ENCODE data around the gene MT1G. TPM values are rescaled to one million over a fixed set of nuclear protein-coding genes. Genes with fewer than 3 reads are reported as not detected.

MT1G gene
- total and polyA plus RNA-seq, 9 of the 15 experiments (the other 6 are each of a cell fraction or from before 2014, with no cell fraction given): 0.28 to 1.7 (median 0.69) TPM; not detected in 4

DNA sequence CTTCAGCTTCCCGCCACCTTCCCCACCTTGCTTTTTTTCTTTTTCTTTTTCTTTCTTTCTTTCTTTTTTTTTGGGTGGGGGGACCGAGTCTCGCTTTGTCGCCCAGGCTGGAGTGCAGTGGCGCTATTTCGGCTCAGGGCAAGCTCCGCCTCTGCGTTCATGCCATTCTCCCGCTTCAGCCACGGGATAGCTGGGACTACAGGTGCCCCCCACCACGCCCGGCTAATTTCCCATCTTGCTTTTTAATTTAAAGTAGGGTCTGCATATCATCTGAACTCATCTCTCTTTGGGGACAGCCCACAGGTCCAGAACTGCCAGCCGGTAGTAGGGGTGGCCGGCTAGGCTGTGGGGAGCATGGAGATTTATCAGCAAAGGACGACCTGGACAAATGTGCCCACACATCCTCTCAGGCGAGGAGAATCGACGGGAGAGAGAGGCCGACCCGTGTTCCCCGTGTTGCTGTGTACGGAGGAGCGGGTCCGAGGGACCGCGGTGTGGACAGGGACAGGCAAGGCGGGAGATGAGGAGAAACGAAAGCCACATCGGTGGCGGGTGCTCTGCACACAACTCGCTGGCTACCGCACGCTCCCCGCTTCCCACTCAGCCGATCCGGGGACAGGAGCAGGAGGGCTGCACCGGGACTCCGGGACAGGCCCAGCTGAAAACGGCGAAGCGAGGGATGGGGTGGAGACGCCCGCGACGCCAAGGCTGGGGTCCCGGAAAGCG, 33.0 kb downstream of the MT1G start (continued):
- TF ChIP-seq, protein P1, sequence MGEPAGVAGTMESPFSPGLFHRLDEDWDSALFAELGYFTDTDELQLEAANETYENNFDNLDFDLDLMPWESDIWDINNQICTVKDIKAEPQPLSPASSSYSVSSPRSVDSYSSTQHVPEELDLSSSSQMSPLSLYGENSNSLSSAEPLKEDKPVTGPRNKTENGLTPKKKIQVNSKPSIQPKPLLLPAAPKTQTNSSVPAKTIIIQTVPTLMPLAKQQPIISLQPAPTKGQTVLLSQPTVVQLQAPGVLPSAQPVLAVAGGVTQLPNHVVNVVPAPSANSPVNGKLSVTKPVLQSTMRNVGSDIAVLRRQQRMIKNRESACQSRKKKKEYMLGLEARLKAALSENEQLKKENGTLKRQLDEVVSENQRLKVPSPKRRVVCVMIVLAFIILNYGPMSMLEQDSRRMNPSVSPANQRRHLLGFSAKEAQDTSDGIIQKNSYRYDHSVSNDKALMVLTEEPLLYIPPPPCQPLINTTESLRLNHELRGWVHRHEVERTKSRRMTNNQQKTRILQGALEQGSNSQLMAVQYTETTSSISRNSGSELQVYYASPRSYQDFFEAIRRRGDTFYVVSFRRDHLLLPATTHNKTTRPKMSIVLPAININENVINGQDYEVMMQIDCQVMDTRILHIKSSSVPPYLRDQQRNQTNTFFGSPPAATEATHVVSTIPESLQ (CRISPR knock-in tag; IDR thresholded peaks at IDR 0.05): no peak
- TF ChIP-seq CREBBP (IDR thresholded peaks at IDR 0.05; ENCODE audit: low read depth, low read length) (no peak), BCLAF1 (IDR thresholded peaks at IDR 0.05; ENCODE audit: borderline replicate concordance in 1 of 2, control insufficient read depth in 1 of 2, low read depth in 2 of 2, low read length in 1 of 2) (no peak), ZNF507 (tag; conservative IDR thresholded peaks at IDR 0.05) (no peak)

Data from K562 (cell line).